Measurements from ENCODE around the gene MTMR3. TPM values are rescaled to one million over a fixed set of nuclear protein-coding genes. Genes with fewer than 3 reads are reported as not detected.

Gene MTMR3
- polyA plus RNA-seq, 3 donors: 32.4 to 47.5 (median 44.9) TPM

- DNase-seq: no peak
These were observed 29.2 kb downstream of the MTMR3 start for GRCh38 chr22:29912141-29912540.

- DNase-seq: peak; percentile 30
These were observed 29.8 kb downstream of the MTMR3 start for GRCh38 chr22:29912605-29913398.

- DNase-seq: no peak
These were observed 31.2 kb downstream of the MTMR3 start for GRCh38 chr22:29914165-29914564.

- no peak for DNase-seq
These were observed 32.1 kb downstream of the MTMR3 start for GRCh38 chr22:29914991-29915533.

GRCh38 chr22:29916007-29916544 lies 33.1 kb downstream of the MTMR3 start:
- no peak for DNase-seq

- DNase-seq: no peak
These were observed 34.3 kb downstream of the MTMR3 start for GRCh38 chr22:29917052-29917902.

GRCh38 chr22:29925402-29925801 lies 42.4 kb downstream of the MTMR3 start:
- DNase-seq: no peak

GRCh38 chr22:29926057-29926456 lies 43.1 kb downstream of the MTMR3 start:
- no peak for DNase-seq

GRCh38 chr22:29932136-29932535 lies 49.2 kb downstream of the MTMR3 start:
- DNase-seq: no peak

GRCh38 chr22:29933619-29934018 lies 50.6 kb downstream of the MTMR3 start:
- no peak for DNase-seq

- DNase-seq: no peak
These were observed 51.6 kb downstream of the MTMR3 start for GRCh38 chr22:29934596-29934995.

- no peak for DNase-seq
These were observed 53.2 kb downstream of the MTMR3 start for GRCh38 chr22:29936186-29936585.

- no peak for DNase-seq
These were observed 55.1 kb downstream of the MTMR3 start for GRCh38 chr22:29937940-29938693.

- DNase-seq: no peak
These were observed 57.6 kb downstream of the MTMR3 start for GRCh38 chr22:29940526-29940925.

- no peak for DNase-seq
These were observed 61.4 kb downstream of the MTMR3 start for GRCh38 chr22:29944339-29944738.

- DNase-seq: no peak
These were observed 62.5 kb downstream of the MTMR3 start for GRCh38 chr22:29945435-29945834.

GRCh38 chr22:29946220-29946619 lies 63.2 kb downstream of the MTMR3 start:
- DNase-seq: no peak

- no peak for DNase-seq
These were observed 64.7 kb downstream of the MTMR3 start for GRCh38 chr22:29947410-29948384.

GRCh38 chr22:29948385-29948769 lies 65.4 kb downstream of the MTMR3 start:
- DNase-seq: no peak

- DNase-seq: no peak
These were observed 66.9 kb downstream of the MTMR3 start for GRCh38 chr22:29949872-29950271.
